ENCODE measurements around the gene ARHGEF2.

- TF ChIP-seq CTCF (IDR thresholded peaks at IDR 0.05 in 2 of 3, conservative IDR thresholded peaks at IDR 0.05 in 1 of 3; ENCODE audit: borderline replicate concordance in 1 of 3, insufficient read depth in 1 of 3, low read depth in 2 of 3, low read length in 2 of 3) (no peak), ATF3 (IDR thresholded peaks at IDR 0.05) (no peak), ZNF274 (IDR thresholded peaks at IDR 0.05; ENCODE audit: low read depth, low read length) (no peak), JUND (IDR thresholded peaks at IDR 0.05) (no peak)
Measured at GRCh38 chr1:155941845-155942531, 36.4 kb downstream of the ARHGEF2 start.
